Transverse colon (tissue), 4 donors: ENCODE data around the gene RHOH. TPM values are rescaled to one million over a fixed set of nuclear protein-coding genes. Genes with fewer than 3 reads are reported as not detected.
"Not testable (repeated sequence)": the region's sequence is repeated elsewhere in the genome, so short reads cannot be mapped to it uniquely, and the experiment has no call there.

Experiments
- DNase-seq: peaks from one replicate; pipeline ENCODE4 v3.0.0-alpha.2; 2019
- H3K27ac ChIP-seq, 4 donors: fragments of 200-600 bp; sonication (generic); 2 replicates each; pipeline ENCODE4 v1.5.1; 2016 to 2018; ENCODE audit warnings: inconsistent platforms in 4 of 4
- H3K27me3 ChIP-seq: fragments of 200-600 bp; sonication (generic); 2 replicates; pipeline ENCODE4 v1.5.1; 2017; ENCODE audit warnings: inconsistent platforms
- H3K36me3 ChIP-seq, 4 donors: fragments of 200-600 bp; sonication (generic); 2 replicates each; pipeline ENCODE4 v1.5.1; 2017 to 2019; ENCODE audit warnings: inconsistent platforms in 4 of 4
- H3K4me1 ChIP-seq, 4 donors: fragments of 200-600 bp; sonication (generic); 2 replicates each; pipeline ENCODE4 v1.5.1; 2017 to 2020; ENCODE audit warnings: inconsistent platforms in 4 of 4
- H3K4me3 ChIP-seq, 4 donors: fragments of 200-600 bp; sonication (generic); 1 replicate in 1 of 4; 2 replicates in 3 of 4; pipeline versions ENCODE4 v1.5.1 to v1.6.1; 2017 to 2019; ENCODE audit warnings: inconsistent platforms in 4 of 4
- H3K9me3 ChIP-seq, 2 donors: fragments of 200-600 bp; sonication (generic); 2 replicates each; pipeline ENCODE4 v1.5.1; 2017 to 2019; ENCODE audit warnings: inconsistent platforms in 2 of 2
- CTCF ChIP-seq, 5 experiments: fragments of 200-600 bp in 3 of 5; fragments of 450-650 bp in 2 of 5; sonication (generic) in 3 of 5; IDR thresholded peaks; 1 replicate in 2 of 5; 2 replicates in 3 of 5; pipeline ENCODE4 v1.5.1; 2016 to 2017; ENCODE audit warnings: antibody characterized with exemption in 5 of 5, inconsistent platforms in 3 of 5, mild to moderate bottlenecking in 2 of 5, moderate library complexity in 1 of 5
- EP300 ChIP-seq: sonication (generic); formaldehyde crosslinking; IDR thresholded peaks from one replicate; pipeline ENCODE4 v1.6.1; 2017; ENCODE audit warnings: antibody characterized with exemption, low read depth
- POLR2A ChIP-seq: fragments of 450-650 bp; IDR thresholded peaks from one replicate; pipeline ENCODE4 v1.6.1; 2016; ENCODE audit warnings: antibody characterized with exemption, mild to moderate bottlenecking, moderate library complexity
- POLR2AphosphoS5 ChIP-seq, 3 donors: sonication (generic); formaldehyde crosslinking; IDR thresholded peaks; one replicate each; pipeline ENCODE4 v1.6.1; 2016; ENCODE audit warnings: antibody characterized with exemption in 3 of 3
- WGBS, 2 donors: methylation state at CpG; one replicate each; pipeline ENCODE4 v1.1.5; 2018; ENCODE audit warnings: low coverage in 1 of 2; 5-methylcytosine and 5-hydroxymethylcytosine counted together
- in situ Hi-C, 4 donors: fragments of 200-750 bp; cut with MboI; loops; one replicate each; pipeline versions ENCODE4 v1.15.0 to v1.15.1; 2017; ENCODE audit warnings: low sequenced_read_pairs in 3 of 4, low pct_ligation_motif_present in 1 of 4, low pct_unique_long_range_greater_than_20kb in 1 of 4
- intact Hi-C: fragments of 100-400 bp; cut with DNase I; formaldehyde crosslinking; loops from one replicate; pipeline ENCODE4 v1.15.1; 2023; ENCODE audit warnings: low total_unique reads
- total RNA-seq, 4 donors: library from RNA; depleted of rRNA; stranded (reverse); fragments of >200 nt; gene quantifications; one replicate each; pipeline ENCODE4 v1.1.0, GENCODE V29; 2016

RHOH gene
- total RNA-seq: 10 to 100 TPM in 1 of 4 donors, 1 to 10 TPM in 2, not detected in 1; 4.1 to 10.3 (median 4.1) TPM

GRCh38 chr4:40196724-40197281, at the start of gene RHOH:
TSS of gene RHOH (plus strand) at chr4:40197031. CDS start at chr4:40243387, 46,356 bp downstream.
- Histone ChIP-seq H3K4me1 (peaks cover 7 to 21% (median 14%) of the 10 kb centered on the region in 4 donors), H3K9me3 (no peaks in the 10 kb centered on the region), H3K27me3 (peaks cover 29% of the 10 kb centered on the region), H3K27ac (peak within 1 kb of the TSS; percentile 55 to 82 (median 72)), H3K4me3 (peak within 1 kb of the TSS in 3 of 4 donors; percentile 9 to 40 (median 19)), H3K36me3 (no peaks in the 10 kb centered on the region)
- in situ Hi-C loops (no loop called here), intact Hi-C loops (no loop called here)
- 48 to 52% methylated on average over 11 to 14 of the region's 14 CpGs for WGBS, 2 donors
- DNase-seq: peak; percentile 76
- peak; percentile 44 to 71 (median 67) for TF ChIP-seq POLR2AphosphoS5 (IDR thresholded peaks at IDR 0.05)
- no peak for TF ChIP-seq EP300
- TF ChIP-seq POLR2A: peak; percentile 68
- no peak for TF ChIP-seq CTCF (IDR thresholded peaks at IDR 0.05)

GRCh38 chr4:40147490-40147889, 49.3 kb upstream of the RHOH start:
- H3K27ac ChIP-seq, intact Hi-C loops, H3K4me3 ChIP-seq, H3K4me1 ChIP-seq, H3K9me3 ChIP-seq, H3K36me3 ChIP-seq, DNase-seq, H3K27me3 ChIP-seq: not testable (repeated sequence)
- in situ Hi-C loops: loop anchor here in 1 of 4 donors (5.0 kb wide), 1 partner anchor 165 kb away; no protein-coding TSS in a partner anchor
- 100% methylated on average over 5 of the region's 31 CpGs; no CpG with 5 or more reads in 1 of the 2 donors for WGBS, 2 donors

- Histone ChIP-seq H3K4me3 (no peak overlapping the region), H3K9me3 (no peaks in the 10 kb centered on the region), H3K27ac (no peak overlapping the region), H3K4me1 (no peaks in the 10 kb centered on the region), H3K36me3 (no peaks in the 10 kb centered on the region), H3K27me3 (no peaks in the 10 kb centered on the region)
- in situ Hi-C loops: loop anchor here (5.0 to 25.0 kb wide), 3 partner anchors 162 to 165 kb away; no protein-coding TSS in a partner anchor
- DNase-seq: peak; percentile 68
- TF ChIP-seq CTCF (IDR thresholded peaks at IDR 0.05) (peak; percentile 86 to 96 (median 89)), POLR2A (no peak)
- intact Hi-C loops: no loop called here
- 71 to 78% methylated on average over 3 of the region's 3 CpGs for WGBS, 2 donors
Observed at GRCh38 chr4:40149960-40150385, 46.9 kb upstream of the RHOH start.

- no peaks in the 10 kb centered on the region for H3K9me3 ChIP-seq
- TF ChIP-seq POLR2A (no peak), CTCF (IDR thresholded peaks at IDR 0.05) (no peak), EP300 (no peak), POLR2AphosphoS5 (IDR thresholded peaks at IDR 0.05) (no peak)
- H3K4me3 ChIP-seq: no peak overlapping the region
- no peak overlapping the region for H3K27ac ChIP-seq
- intact Hi-C loops: no loop called here
- H3K27me3 ChIP-seq: no peaks in the 10 kb centered on the region
- in situ Hi-C loops: loop anchor here in 3 of 4 donors (5.0 to 25.0 kb wide), 3 partner anchors 161 to 164 kb away; no protein-coding TSS in a partner anchor
- no peaks in the 10 kb centered on the region for H3K36me3 ChIP-seq
- no peak for DNase-seq
- WGBS, 2 donors: 91 to 96% methylated on average over 3 of the region's 3 CpGs
- H3K4me1 ChIP-seq: no peaks in the 10 kb centered on the region
Observed at GRCh38 chr4:40150932-40151331, 45.9 kb upstream of the RHOH start.

- H3K36me3 ChIP-seq: no peaks in the 10 kb centered on the region
- TF ChIP-seq EP300 (no peak), POLR2A (no peak)
- H3K9me3 ChIP-seq: no peaks in the 10 kb centered on the region
- no peak overlapping the region for H3K27ac ChIP-seq
- in situ Hi-C loops: loop anchor here in 3 of 4 donors (5.0 to 25.0 kb wide), 3 partner anchors 160 to 162 kb away; no protein-coding TSS in a partner anchor
- 69 to 86% methylated on average over 4 of the region's 4 CpGs for WGBS, 2 donors
- intact Hi-C loops: no loop called here
- no peak for DNase-seq
- no peaks in the 10 kb centered on the region for H3K4me1 ChIP-seq
- no peaks in the 10 kb centered on the region for H3K27me3 ChIP-seq
- no peak overlapping the region for H3K4me3 ChIP-seq
Observed at GRCh38 chr4:40152637-40153036, 44.2 kb upstream of the RHOH start.
